RCC 7860 (cell line): ENCODE data around the gene SRMS.

Experiments used
- DNase-seq: peaks from one replicate; pipeline ENCODE4 v3.0.0-alpha.2; 2015; ENCODE audit warnings: low spot score
- FAIRE-seq: peaks from 2 replicates; lab custom pipeline; 2012; peaks lifted over from hg19 to GRCh38; lab: Jason Lieb, UNC

SRMS gene

DNA sequence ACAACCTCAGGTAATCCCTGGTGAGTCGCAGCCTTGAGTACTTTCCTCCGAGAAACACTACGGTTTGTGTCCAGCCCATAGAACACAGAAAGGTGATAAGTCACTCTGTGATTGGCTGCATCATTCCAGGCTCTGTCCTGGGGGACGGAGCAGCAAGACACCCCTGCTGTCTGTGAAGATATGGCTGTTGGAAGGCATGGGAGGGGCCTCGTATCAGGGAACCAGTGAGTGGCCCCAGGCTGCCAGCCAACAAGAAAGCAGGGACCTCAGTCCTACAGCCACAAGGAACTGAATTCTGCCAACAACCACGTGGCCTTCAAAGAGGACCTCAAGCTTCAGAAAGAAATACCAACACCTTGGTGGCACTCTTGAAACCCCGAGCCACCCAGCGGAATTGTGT, 42.3 kb downstream of the SRMS start:
- DNase-seq (no peak), FAIRE-seq (no peak)

DNA sequence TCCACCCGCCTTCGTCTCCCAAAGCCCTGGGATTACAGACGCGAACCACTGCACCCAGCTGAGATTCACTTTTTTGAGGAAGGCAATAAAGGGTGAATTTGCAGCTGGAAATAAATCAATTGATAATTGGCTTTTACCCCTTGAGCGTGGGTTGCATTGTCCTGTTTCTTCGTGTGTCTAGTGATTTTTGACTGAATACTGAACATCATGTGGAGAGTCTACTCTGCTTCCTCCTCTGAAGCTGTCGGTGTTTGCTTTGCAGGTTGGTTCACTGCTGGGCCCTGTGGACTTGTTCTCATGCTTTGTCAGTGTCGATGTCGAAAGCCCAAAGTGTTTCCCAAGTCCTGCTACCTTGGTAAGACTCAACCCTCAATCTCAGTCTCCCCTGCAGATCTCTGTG, 42.9 kb downstream of the SRMS start:
- DNase-seq: no peak
- FAIRE-seq: no peak

- DNase-seq (no peak), FAIRE-seq (no peak)
Observed at GRCh38 chr20:63503524-63503923, 44.0 kb downstream of the SRMS start.

GRCh38 chr20:63502671-63503172, 44.8 kb downstream of the SRMS start:
- FAIRE-seq: no peak
- DNase-seq: no peak

DNA sequence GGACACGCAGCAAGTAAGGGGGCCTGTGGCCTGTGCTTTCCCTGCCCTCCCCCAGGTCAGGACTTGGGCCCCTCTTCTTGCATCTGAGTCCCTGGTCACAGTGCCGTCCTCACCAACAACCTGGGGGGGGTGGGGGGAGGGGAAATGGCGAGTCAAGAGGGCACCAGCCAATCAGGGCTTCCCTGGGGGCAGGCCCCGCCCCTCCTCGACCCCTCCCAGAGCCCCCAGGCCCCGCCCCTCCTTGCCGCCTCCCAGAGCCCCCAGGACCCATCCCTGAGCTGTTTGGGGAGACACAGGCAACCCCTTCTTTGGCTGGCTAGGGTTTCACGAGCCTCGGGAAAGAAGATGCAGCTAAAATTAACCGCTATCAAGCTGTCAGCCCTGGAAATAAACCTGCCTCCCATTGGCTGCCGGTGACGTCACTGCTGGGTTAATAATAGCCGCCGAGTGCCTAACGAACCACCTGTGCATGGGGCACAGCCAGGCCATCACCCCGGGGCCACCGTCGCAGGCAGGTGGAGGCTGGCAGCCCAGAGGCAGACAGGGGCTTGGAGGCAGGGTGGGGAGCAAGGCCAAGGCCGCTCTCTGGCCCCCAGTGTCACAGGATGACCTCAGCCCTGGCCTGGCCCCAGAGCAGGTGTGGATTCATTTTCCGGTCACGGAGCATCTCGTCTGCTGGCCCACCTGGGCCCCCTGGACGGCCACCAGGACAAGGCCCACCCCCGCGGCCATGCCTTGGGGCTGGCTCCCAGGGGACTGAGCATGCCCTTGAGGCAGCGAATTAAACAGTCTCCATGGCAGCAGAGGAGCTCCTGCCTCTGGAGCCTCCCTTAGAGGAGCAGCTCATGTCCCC, 45.5 kb downstream of the SRMS start:
- FAIRE-seq: no peak
- DNase-seq: no peak

GRCh38 chr20:63500902-63501817, 46.4 kb downstream of the SRMS start:
- FAIRE-seq: no peak
- DNase-seq: no peak

- FAIRE-seq (no peak), DNase-seq (no peak)
Observed at GRCh38 chr20:63500151-63500901, 47.2 kb downstream of the SRMS start.

GRCh38 chr20:63499338-63499969, 48.1 kb downstream of the SRMS start:
- FAIRE-seq: no peak
- DNase-seq: no peak

DNA sequence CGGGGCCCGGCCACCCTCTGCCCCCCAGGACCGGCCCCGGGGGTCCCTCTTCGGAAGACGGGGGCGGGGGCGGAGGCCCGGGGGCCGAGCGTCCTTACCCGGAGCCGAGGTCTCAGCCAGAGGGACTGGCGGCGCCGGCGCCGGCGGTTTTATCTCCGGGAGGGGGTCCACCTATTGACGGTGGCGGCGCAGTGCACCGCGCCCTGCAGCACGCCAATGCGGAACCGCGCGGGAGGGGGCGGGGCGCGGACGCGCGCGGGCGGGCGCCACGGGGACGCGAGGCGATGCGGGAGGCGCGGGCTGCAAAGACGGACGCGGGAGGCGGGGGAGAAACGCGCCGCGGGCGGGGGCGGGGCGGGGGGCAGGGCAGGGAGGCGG, 48.6 kb downstream of the SRMS start, which contains the start of gene EEF1A2:
EEF1A2 (minus strand) TSS at position 124 of the 378 bp plus-strand sequence. CDS start 1,320 bp downstream, outside the sequence.
- DNase-seq (no peak), FAIRE-seq (no peak)

GRCh38 chr20:63497946-63498935, 49.3 kb downstream of the SRMS start:
- DNase-seq (peak; percentile 65), FAIRE-seq (no peak)

GRCh38 chr20:63497138-63497945, 50.2 kb downstream of the SRMS start:
- DNase-seq (no peak), FAIRE-seq (no peak)

DNA sequence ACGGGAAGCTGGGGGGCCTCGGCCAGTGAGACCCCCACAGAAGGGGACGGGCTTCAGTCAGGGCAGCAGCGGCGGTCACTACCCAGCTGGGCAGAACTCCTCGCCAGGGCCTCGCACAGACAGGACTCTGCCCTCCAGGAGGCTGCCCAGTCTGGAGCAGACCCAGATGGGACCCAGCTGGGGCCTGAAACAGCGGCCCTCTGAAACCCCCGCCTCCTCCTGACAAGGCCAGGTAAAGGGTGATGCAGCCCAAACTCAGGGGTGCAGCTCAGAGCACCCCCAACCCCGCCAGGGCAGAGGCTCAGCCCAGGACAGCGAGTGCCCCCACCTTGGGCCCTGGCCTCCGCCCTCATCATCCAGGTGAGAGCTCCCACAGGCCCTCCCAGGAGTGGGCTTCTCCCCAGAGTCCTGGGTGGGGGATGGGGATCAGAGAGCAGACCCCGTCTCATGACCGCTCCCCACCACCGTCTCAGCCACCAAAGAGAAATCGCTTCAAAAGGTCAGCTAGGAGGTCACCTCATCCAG, 50.9 kb downstream of the SRMS start:
- FAIRE-seq: no peak
- no peak for DNase-seq

DNA sequence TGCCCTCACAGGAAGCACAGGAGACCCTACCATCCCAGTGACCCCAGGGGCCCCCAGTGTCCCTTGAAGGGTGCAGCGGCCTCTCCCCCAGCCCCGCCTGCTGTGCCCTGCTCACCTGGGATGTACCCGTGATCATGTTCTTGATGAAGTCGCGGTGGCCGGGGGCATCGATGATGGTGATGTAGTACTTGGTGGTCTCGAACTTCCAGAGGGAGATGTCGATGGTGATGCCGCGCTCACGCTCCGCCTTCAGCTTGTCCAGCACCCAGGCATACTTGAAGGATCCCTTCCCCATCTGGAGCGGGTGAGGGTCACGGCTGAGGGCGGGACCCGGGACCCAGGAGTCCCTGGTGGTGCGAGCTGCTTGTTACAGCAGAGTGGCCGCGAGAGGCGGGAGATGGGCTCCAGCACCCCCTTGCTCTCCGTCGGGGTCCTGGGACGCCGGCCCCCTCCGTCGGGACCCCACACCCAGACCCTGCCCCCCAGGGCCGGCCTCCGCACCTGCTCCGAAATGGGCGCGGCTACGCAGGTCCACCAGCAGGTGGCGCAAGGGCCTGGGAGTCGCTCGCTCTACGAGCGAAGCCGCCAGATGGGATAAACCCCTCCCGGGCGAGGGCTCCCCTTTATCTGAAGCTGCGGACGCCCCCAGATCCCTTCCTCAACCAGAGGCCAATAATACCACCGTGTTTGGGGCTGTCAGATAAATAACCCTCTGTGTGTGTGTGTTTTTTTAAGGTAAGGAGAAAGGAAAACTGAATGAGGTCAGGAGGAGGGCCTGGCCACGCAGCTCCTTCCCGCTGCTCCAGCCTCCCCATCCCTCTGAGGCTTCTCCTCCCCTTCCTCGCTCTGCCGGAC, 51.6 kb downstream of the SRMS start:
- FAIRE-seq (no peak), DNase-seq (no peak)

- DNase-seq (no peak), FAIRE-seq (no peak)
Observed at GRCh38 chr20:63495167-63495720, 52.3 kb downstream of the SRMS start.

DNA sequence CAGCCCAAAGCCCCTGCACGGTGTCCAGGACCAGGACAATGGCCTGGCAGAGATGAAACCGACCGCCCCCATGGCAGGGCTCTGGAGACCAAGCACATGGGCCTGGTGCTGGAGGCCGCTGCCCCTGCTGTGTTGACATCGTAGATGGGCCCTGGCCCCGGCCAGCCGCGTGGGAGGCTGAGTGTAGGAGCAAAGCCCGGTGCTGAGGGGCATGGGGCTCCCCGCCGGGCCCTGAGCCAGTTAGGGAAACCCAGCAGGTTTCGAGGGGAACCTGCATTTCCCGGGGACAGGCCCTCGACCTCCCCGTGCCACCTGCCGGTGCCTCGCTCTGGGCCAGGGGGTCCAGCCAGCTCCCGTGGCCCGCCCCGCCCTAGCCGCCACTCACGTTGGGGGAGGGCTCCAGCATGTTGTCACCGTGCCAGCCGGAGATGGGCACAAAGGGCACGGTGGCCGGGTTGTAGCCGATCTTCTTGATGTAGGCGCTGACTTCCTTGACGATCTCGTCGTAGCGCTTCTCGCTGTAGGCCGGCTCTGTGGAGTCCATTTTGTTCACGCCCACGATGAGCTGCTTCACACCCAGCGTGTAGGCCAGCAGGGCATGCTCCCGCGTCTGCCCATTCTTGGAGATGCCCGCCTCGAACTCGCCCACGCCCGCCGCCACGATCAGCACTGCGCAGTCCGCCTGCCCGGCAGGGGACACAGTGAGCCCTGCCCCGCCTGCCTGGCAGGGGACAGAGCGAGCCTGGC, 53.0 kb downstream of the SRMS start:
- no peak for DNase-seq
- no peak for FAIRE-seq

- DNase-seq (no peak), FAIRE-seq (no peak)
Observed at GRCh38 chr20:63494084-63494419, 53.5 kb downstream of the SRMS start.
